CD14-positive monocyte (primary cell): Measurements from ENCODE around the gene CALB2. TPM values are rescaled to one million over a fixed set of nuclear protein-coding genes. Genes with fewer than 3 reads are reported as not detected.

ENCODE experiments used
- DNase-seq, 3 donors: peaks; one replicate each; pipeline ENCODE4 v3.0.0-alpha.2; 2011 to 2022
- H2AFZ ChIP-seq: 2 replicates; pipeline ENCODE4 v1.6.0; 2012; ENCODE audit warnings: mild to moderate bottlenecking, low read depth, low read length, inconsistent platforms; ENCODE audit not compliant: insufficient read depth, poor library complexity, severe bottlenecking
- H3K27ac ChIP-seq, 2 donors: 1 replicate in 1 of 2; 2 replicates in 1 of 2; pipeline ENCODE4 v1.5.1; 2012 to 2013; ENCODE audit warnings: low read length in 2 of 2, control low read depth in 1 of 2, inconsistent platforms in 1 of 2, low read depth in 1 of 2, mild to moderate bottlenecking in 1 of 2
- H3K27me3 ChIP-seq, 2 donors: one replicate each; pipeline versions ENCODE4 v1.6.0 to v1.6.1; 2011 to 2013; ENCODE audit warnings: low read length in 2 of 2; ENCODE audit not compliant: control insufficient read depth in 2 of 2, insufficient read depth in 2 of 2
- H3K36me3 ChIP-seq, 2 donors: replicated peaks in 1 of 2; 1 replicate in 1 of 2; 2 replicates in 1 of 2; pipeline versions ENCODE4 v1.5.1 to v1.6.1; 2012 to 2013; ENCODE audit warnings: low read length in 2 of 2, control low read depth in 1 of 2, inconsistent platforms in 1 of 2, mild to moderate bottlenecking in 1 of 2; ENCODE audit not compliant: insufficient read depth in 2 of 2, control insufficient read depth in 1 of 2
- H3K4me1 ChIP-seq, 2 donors: 1 replicate in 1 of 2; 2 replicates in 1 of 2; pipeline versions ENCODE4 v1.5.1 to v1.6.1; 2012 to 2013; ENCODE audit warnings: low read length in 2 of 2, control low read depth in 1 of 2, inconsistent platforms in 1 of 2, mild to moderate bottlenecking in 1 of 2, moderate library complexity in 1 of 2; ENCODE audit not compliant: insufficient read depth in 2 of 2, control insufficient read depth in 1 of 2
- H3K4me2 ChIP-seq: replicated peaks from 2 replicates; pipeline ENCODE3; 2012; ENCODE audit warnings: low read length, moderate library complexity, mild to moderate bottlenecking; ENCODE audit not compliant: poor library complexity, severe bottlenecking; ENCODE audit errors: extremely low read depth
- H3K4me3 ChIP-seq, 3 experiments: fragments of 200-600 bp in 1 of 3; sonication (generic) in 1 of 3; replicated peaks in 1 of 3; 1 replicate in 2 of 3; 2 replicates in 1 of 3; pipeline ENCODE4 v1.5.1; 2011 to 2013; ENCODE audit warnings: low read length in 3 of 3, mild to moderate bottlenecking in 3 of 3, control low read depth in 2 of 3, low read depth in 2 of 3, inconsistent platforms in 1 of 3, moderate library complexity in 1 of 3
- H3K79me2 ChIP-seq: 2 replicates; pipeline ENCODE4 v1.6.0; 2012; ENCODE audit warnings: mild to moderate bottlenecking, control low read depth, inconsistent platforms, low read length, moderate library complexity; ENCODE audit not compliant: insufficient read depth
- H3K9ac ChIP-seq: 2 replicates; pipeline ENCODE4 v1.6.0; 2017; ENCODE audit warnings: low read length, mild to moderate bottlenecking; ENCODE audit not compliant: insufficient read depth, poor library complexity, severe bottlenecking
- H3K9me3 ChIP-seq, 2 donors: replicated peaks in 1 of 2; 1 replicate in 1 of 2; 2 replicates in 1 of 2; pipeline versions ENCODE4 v1.5.1 to v1.6.1; 2012 to 2013; ENCODE audit warnings: low read length in 2 of 2, control low read depth in 1 of 2; ENCODE audit not compliant: control insufficient read depth in 1 of 2, insufficient read depth in 1 of 2
- H4K20me1 ChIP-seq: 2 replicates; pipeline ENCODE4 v1.6.0; 2012; ENCODE audit warnings: mild to moderate bottlenecking, low read length, control low read depth, moderate library complexity; ENCODE audit not compliant: insufficient read depth
- H3K27ac Mint-ChIP-seq, 7 donors: one replicate each; pipeline ENCODE4 v1.8.0; 2020; ENCODE audit warnings: mild to moderate bottlenecking in 7 of 7, mixed read lengths in 7 of 7, moderate library complexity in 6 of 7, inconsistent platforms in 2 of 7
- H3K27me3 Mint-ChIP-seq, 3 donors: one replicate each; pipeline ENCODE4 v1.8.0; 2021 to 2022; ENCODE audit warnings: low read depth in 3 of 3, mild to moderate bottlenecking in 3 of 3, mixed read lengths in 3 of 3, moderate library complexity in 3 of 3, inconsistent platforms in 1 of 3
- H3K36me3 Mint-ChIP-seq, 2 donors: one replicate each; pipeline ENCODE4 v1.8.0; 2020; ENCODE audit warnings: mixed read lengths in 2 of 2, inconsistent platforms in 1 of 2, mild to moderate bottlenecking in 1 of 2
- H3K4me1 Mint-ChIP-seq: one replicate; pipeline ENCODE4 v1.8.0; 2020; ENCODE audit warnings: mild to moderate bottlenecking, mixed read lengths
- H3K4me3 Mint-ChIP-seq, 2 donors: one replicate each; pipeline ENCODE4 v1.8.0; 2020; ENCODE audit warnings: mild to moderate bottlenecking in 2 of 2, mixed read lengths in 2 of 2, moderate library complexity in 1 of 2
- H3K9me3 Mint-ChIP-seq, 7 donors: one replicate each; pipeline ENCODE4 v1.8.0; 2020 to 2022; ENCODE audit warnings: mixed read lengths in 7 of 7, mild to moderate bottlenecking in 6 of 7, moderate library complexity in 6 of 7, inconsistent platforms in 2 of 7
- CTCF ChIP-seq: fragments of 200-600 bp; IDR thresholded peaks from one replicate; pipeline ENCODE4 v1.8.0; 2022; ENCODE audit warnings: antibody characterized with exemption, mild to moderate bottlenecking
- WGBS: methylation state at CpG from one replicate; pipeline ENCODE4 v1.1.5; 2013; ENCODE audit warnings: missing lambda C conversion rate; ENCODE audit not compliant: insufficient coverage; 5-methylcytosine and 5-hydroxymethylcytosine counted together
- intact Hi-C, 2 donors: fragments of 100-400 bp; cut with micrococcal nuclease; formaldehyde crosslinking; loops; one replicate each; pipeline versions ENCODE4 v1.15.0 to v1.15.1; 2023
- polyA plus RNA-seq, 3 donors: library from polyadenylated mRNA; depleted of rRNA in 1 of 3; unstranded in 2 of 3; stranded (reverse) in 1 of 3; fragments of 300-500 nt in 2 of 3; fragments of >200 nt in 1 of 3; fragmentation: Illumina TruSeq in 2 of 3; gene quantifications; 1 replicate in 2 of 3; 2 replicates in 1 of 3; pipeline ENCODE4 v1.2.3, GENCODE V29; 2012 to 2021

Gene CALB2
- polyA plus RNA-seq, 3 donors, result not detected

GRCh38 chr16:71389330-71389729 lies 30.8 kb downstream of the CALB2 start:
- Mint-ChIP-seq H3K4me1 (no peaks in the 10 kb centered on the region), H3K9me3 (peaks cover 0 to 3% (median 0%) of the 10 kb centered on the region in 7 donors), H3K27me3 (peaks cover 14 to 26% (median 17%) of the 10 kb centered on the region in 3 donors), H3K4me3 (no peak overlapping the region), H3K27ac (no peak overlapping the region), H3K36me3 (no peaks in the 10 kb centered on the region)
- no peaks in the 10 kb centered on the region for H3K79me2 ChIP-seq
- H2AFZ ChIP-seq, result no peak overlapping the region
- no peaks in the 10 kb centered on the region for H3K36me3 ChIP-seq
- no peaks in the 10 kb centered on the region for H3K4me1 ChIP-seq
- H3K9me3 ChIP-seq, result no peaks in the 10 kb centered on the region
- TF ChIP-seq CTCF, result no peak
- intact Hi-C loops, result no loop called here
- no peak overlapping the region for H3K9ac ChIP-seq
- no CpG with 5 or more reads among the region's 7 CpGs for WGBS
- H3K27me3 ChIP-seq, result no peaks in the 10 kb centered on the region
- H4K20me1 ChIP-seq, result no peaks in the 10 kb centered on the region
- no peak for DNase-seq
- H3K27ac ChIP-seq, result no peak overlapping the region
- H3K4me3 ChIP-seq, result no peak overlapping the region
- no peak overlapping the region for H3K4me2 ChIP-seq

GRCh38 chr16:71396594-71396993 lies 38.1 kb downstream of the CALB2 start:
- H3K9ac ChIP-seq, result no peak overlapping the region
- H4K20me1 ChIP-seq, result no peaks in the 10 kb centered on the region
- 78% methylated on average over 10 of the region's 10 CpGs for WGBS
- no peaks in the 10 kb centered on the region for H3K36me3 ChIP-seq
- H3K9me3 ChIP-seq, result no peaks in the 10 kb centered on the region
- no peak for DNase-seq
- H3K27ac ChIP-seq, result no peak overlapping the region
- no peak overlapping the region for H3K4me3 ChIP-seq
- no peak overlapping the region for H2AFZ ChIP-seq
- H3K79me2 ChIP-seq, result no peaks in the 10 kb centered on the region
- Mint-ChIP-seq H3K27ac (no peak overlapping the region), H3K4me1 (no peaks in the 10 kb centered on the region), H3K4me3 (no peak overlapping the region), H3K36me3 (no peaks in the 10 kb centered on the region), H3K27me3 (peaks cover 6 to 31% (median 14%) of the 10 kb centered on the region in 3 donors), H3K9me3 (peaks cover 0 to 2% (median 0%) of the 10 kb centered on the region in 7 donors)
- intact Hi-C loops, result no loop called here
- H3K4me2 ChIP-seq, result no peak overlapping the region
- no peak for TF ChIP-seq CTCF
- H3K27me3 ChIP-seq, result no peaks in the 10 kb centered on the region
- no peaks in the 10 kb centered on the region for H3K4me1 ChIP-seq
